ENCODE data around the gene FBXO21. TPM values are rescaled to one million over a fixed set of nuclear protein-coding genes. Genes with fewer than 3 reads are reported as not detected.

The FBXO21 gene
- total and polyA plus RNA-seq, 3 experiments from 2014 or later, result 27.3 to 48.6 (median 34.6) TPM

Other genes with a start within 250 kb of the FBXO21 start
- gene TESC, start 91.1 kb downstream of the FBXO21 start, total RNA-seq, result 10 to 100 TPM; 32.3 to 32.6 TPM
- gene TESC, start 91.1 kb downstream of the FBXO21 start, polyA plus RNA-seq, result 22.8 TPM
- not detected for gene NOS1, start 171.2 kb upstream of the FBXO21 start, total RNA-seq
- gene NOS1, start 171.2 kb upstream of the FBXO21 start, polyA plus RNA-seq, result not detected

Data from CD8-positive, alpha-beta memory T cell (primary cell).